ENCODE results near the gene PPM1K.
"Not testable (repeated sequence)": the region's sequence is repeated elsewhere in the genome, so short reads cannot be mapped to it uniquely, and the experiment has no call there.

Gene PPM1K

DNA sequence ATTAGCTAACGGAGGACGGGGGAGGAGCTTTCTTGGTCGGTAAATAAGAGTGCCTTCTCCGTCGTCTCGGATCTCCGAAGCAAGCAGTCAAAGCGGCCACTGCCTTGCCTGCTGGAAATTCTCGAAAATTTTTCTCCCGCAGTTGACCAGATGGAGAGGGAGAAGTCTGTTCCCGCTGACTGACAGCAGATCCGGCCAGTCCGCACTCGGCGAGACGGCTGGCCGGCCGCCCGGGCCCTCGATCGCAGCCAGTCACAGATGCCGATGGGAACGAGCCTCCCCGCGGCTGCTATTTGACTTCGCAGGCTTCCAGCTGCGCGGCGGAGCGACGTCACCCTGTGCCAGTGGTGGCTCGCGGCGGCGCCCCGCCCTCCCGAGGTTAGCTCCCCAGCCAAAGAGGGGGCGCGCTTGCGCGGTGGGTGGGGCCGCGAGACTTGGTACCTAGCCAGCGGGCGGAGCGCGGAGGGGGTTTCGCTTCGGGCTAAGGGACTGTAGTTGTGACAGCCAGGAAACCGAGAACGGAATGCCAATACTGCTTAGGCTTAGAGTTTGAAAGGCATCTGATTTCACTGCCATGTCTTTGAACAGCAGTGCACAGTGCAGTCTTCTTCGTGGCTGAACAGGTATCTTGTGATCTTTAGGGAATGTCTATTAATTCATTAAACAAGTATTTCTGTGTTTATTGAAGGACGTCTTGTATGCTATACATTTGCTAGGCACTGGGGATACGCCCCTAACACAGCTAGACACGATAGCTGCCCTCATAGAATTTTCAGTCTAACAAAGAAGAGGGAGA lies at the start of gene PPM1K:
Gene PPM1K (minus strand): TSS at position 123 of the 796 bp plus-strand sequence. CDS start 5,978 bp downstream, outside the sequence.
- peak within 1 kb of the TSS; percentile 80 for H3K4me3 ChIP-seq (ENCODE audit: low read depth, low read length)

DNA sequence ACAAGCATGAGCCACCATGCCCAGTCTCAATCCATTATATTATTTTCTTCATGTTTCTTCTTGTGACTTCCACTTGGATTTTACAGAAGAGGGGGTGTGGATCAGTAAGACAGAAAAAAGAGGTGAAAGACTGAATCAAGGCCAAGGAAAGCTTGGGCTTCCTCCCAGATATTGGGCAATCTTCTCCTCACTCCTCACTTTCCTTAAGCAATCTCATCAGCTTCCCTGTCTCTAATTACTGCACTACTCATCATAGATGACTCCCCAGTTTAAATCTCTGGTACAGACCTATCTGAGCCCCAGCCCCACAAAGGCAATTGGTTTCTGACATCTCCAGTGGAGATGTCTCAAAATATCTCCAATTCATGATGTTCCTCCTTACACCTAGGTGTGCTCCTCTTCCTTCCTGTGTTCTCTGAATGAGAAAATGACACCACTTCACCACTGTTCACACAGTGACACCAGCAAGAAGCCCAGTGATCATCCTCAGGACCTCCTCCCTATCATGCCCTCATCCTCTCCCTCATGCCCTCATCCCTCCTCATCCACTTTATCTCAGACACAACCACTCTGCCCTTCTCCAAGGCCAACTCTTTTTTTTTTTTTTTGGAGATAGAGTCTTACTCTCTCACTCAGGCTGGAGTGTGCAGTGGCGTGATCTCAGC lies 49.5 kb upstream of the PPM1K start:
- no peak overlapping the region for H3K4me3 ChIP-seq (ENCODE audit: low read depth, low read length)

DNA sequence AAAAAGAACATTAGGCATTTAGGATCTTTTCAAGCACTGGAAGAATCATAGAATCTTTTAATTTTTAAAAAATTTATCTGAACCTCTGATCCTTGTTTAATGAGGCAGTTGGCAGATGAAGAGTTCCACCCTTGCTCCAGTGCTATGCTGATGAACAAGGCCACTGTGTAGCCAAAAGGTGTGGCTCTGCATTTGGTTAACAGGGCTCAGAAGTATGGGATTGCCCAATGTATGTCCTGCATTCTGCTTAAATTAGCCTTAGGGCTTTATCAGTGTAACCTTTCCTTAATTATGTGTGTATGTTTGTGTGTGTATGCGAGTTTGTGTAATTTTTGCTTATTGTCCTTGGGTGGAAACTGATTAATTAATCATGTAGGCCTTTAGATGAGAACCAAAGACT lies 43.3 kb upstream of the PPM1K start:
- no peak overlapping the region for H3K4me3 ChIP-seq (ENCODE audit: low read depth, low read length)

DNA sequence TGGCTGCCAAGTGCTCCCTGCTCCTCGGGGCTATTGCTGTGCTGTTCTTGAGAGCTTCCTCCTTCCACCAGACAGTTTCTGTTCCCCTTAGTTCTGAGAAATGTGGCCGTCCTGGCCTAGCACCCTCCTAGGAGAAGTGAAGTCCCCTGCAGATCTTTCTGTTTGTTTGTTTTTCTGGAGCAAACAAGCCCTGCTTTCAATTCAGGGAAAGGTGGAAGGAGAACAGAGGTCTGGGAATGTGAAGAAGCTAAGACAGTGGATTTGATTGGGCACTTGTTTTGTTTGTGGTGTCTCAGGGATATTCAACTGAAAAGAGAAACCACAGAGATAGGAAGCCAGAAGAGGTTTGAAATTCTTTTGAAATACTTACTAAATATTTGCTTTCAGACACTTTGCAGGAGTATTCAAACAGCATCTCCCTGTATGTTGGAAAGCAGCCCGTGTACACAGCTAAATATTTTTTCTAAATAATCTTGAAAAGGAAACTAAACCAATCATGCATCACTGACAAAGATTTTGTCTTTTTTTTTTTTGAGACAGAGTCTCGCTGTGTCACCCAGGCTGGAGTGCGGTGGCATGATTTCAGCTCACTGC lies 36.5 kb upstream of the PPM1K start:
- H3K4me3 ChIP-seq (ENCODE audit: low read depth, low read length), result no peak overlapping the region

DNA sequence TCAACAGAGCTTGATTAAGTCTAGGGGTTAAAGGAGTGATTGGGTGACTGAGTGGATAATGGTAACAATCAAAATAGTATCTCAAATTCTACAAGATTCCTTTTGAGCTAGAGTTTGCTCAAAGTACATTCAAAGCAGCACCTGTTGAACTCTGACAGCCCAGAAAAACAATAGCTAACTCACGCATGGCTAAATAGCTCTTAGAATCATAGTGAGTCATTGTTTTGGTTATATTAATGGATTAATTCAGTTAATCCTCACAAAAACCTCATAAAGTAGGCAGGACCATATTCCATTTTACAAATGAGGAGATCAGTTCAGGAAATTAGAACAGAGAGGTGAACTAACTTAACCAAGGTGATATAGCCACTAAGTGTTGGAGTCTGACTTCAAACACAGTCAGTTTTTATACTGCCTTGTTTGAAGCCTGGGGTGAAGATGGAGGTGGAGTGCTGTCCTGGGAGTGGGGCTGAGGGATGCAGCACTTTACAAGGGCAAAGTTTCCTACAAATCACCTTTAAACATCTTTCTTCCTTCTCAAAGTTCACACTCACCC lies 35.9 kb upstream of the PPM1K start:
- no peak overlapping the region for H3K4me3 ChIP-seq (ENCODE audit: low read depth, low read length)

DNA sequence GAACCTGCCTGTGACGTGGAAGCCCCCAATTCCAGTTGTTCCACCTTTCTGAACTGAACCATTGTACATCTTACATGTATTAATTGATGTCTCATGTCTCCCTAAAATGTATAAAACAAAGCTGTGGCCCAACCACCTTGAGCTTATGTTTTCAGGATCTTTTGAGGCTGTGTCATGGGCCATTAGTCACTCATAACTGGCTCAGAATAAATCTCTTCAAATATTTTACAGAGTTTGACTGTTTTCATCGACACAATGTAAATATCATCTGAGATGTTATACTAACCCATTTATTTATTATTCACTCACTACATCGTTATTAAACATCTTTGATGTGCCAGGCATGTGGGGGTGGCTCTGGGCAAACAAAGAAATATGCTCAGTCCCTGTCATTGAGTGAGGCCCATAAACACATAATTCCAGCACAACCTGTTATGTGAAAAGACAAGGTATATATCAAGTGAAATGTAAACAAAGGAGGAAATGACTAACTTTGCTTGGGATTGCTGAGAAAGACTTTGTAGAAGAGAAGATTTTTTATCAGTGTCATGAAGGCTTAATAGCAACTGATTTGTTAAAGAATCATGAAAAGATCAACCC lies 34.5 kb upstream of the PPM1K start:
- H3K4me3 ChIP-seq (ENCODE audit: low read depth, low read length), result no peak overlapping the region

DNA sequence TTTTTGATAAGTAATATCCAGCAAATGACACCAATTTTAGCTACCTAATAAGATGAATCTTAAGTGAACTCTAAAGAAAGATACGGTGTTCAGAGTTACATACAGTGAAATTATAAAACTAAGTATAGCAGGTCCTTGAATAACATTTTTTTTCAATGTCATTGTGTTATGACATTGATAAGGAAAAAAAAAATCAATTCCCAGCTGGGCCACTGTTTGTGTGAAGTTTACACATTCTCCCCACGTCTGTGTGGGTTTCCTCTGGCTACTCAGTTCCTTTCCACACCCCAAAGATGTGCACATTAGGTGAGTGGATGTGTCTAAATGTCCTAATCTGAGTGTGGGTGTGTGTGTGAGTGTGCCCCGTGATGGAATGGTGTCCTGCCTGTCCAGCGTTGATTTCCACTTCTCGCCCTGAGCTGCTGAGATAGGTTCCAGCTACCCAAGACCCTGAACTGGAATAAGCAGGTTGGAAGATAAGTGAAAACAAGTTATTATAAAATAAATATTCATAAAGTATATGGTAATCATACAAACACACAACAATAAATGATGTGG lies 31.2 kb upstream of the PPM1K start:
- no peak overlapping the region for H3K4me3 ChIP-seq (ENCODE audit: low read depth, low read length)

DNA sequence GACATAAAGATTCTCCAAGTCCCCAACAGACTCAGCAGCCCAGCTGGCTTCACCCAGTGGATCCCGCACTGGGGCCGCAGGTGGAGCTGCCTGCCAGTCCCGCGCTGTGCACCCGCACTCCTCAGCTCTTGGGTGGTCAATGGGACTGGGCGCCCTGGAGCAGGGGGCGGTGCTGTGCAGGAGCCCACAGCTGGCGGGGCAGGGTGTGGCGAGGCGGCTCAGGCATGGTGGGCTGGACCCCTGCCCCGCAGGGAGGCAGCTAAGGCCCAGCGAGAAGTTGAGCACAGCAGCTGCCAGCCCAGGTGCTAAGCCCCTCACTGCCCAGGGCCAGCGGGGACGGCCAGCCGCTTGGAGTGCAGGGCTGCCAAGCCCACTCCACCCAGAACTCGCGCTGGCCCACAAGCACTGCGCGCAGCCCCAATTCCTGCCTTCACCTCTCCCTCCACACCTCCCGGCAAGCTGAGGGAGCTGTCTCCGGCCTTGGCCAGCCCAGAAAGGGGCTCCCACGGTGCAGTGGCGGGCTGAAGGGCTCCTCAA lies 28.8 kb upstream of the PPM1K start:
- H3K4me3 ChIP-seq (ENCODE audit: low read depth, low read length), result not testable (repeated sequence)

DNA sequence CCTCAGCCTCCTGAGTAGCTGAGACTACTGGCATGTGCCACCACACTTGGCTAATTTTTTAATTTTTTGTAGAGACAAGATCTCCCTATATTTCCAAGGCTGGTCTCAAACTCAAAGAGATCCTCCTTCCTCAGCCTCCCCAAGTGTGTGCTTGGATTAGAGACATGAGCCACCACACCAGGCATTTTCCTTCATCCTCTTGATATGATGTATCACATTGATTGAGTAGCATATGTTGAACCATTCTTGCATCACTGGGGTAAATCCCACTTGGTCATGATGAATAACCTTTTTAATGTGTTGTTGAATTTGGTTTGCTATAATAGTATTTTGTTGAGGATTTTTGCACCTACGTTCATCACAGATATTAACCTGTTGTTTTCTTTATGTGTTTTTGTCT lies 24.2 kb upstream of the PPM1K start:
- H3K4me3 ChIP-seq (ENCODE audit: low read depth, low read length), result no peak overlapping the region

DNA sequence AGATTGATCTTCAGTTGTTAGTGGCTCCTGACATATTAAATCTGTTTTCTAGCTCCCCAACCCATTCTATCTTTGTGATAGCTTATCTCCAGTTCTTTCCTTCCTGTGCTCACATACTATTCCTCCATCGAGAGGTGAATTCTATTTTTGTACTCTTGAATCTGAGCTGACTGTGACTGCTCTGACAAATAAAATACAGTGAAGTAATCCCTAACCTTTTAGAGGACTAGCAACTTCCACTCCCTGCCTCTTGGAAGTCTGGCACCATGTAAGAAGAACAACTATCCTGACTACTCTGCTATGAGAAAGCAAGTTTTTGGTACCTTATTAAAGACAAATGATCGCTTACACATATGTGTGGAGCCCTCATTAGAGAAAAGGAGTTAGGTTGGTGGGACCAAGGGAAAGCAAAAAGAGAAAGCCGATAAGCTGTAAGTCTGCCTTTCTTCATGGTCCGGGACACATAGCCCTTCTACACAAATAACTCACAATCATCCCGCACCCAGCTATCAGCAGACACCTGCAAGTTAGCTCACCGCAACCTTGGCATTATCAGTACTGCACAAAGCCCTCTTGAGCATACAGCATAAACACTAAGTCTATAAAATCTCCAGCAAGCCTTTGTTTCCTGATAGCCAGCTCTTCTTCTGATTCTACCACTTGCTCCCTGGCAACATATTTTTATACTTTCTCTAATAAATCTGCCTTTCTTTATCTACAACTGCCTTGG lies 13.5 kb upstream of the PPM1K start:
- H3K4me3 ChIP-seq (ENCODE audit: low read depth, low read length), result no peak overlapping the region

DNA sequence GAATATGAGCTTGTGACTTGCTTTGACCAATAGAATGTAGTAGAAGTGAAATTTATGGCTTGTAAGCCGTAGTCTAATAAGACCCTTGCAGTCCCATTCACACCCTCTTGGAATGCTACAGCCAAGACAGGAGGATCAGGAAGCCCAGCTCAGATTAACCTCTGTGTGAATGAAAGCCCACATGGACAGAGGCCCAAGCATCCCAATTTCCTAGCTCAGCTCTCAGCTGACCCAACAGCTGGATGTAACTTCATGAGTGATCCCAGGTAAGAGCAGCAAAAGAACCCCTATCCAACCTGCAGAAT lies 12.8 kb upstream of the PPM1K start:
- H3K4me3 ChIP-seq (ENCODE audit: low read depth, low read length), result no peak overlapping the region

DNA sequence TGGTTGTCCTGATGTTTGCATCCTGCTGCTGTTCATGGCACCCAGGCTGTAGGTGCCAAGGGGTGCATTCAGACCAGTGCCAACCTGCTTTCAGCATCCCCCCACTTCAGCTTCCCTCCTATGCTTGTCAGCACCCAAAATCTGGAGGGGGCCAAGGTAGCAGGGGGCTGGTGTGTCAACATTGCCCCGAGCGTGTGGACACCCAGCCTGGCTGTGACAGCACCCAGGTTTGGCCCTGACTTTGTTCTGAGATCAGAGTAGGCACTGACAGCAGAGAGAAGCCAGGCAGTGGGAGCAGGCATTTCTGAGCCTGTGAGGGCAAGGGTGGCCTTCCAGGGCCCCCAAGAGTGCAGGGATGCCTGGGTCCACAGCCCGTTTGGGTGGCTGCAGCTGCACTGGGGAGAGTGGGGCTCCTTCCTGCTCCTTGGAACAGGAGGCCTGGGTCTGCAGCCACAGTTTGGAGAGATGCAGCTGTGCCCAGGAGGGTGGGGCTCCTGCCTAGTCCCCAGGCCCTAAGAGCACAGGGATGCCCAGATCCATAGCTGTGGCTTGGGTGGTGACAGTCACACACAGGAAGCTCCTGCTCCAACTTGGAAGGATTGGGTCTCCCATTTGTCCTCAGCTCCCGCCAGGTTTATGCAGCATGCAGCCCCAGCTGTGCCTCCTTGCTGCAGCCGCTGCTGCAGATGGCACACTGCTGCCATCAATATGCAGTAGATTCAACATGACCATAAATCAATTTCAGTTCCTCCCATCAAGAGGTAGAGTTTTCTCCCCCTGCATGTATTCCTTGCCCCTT lies 12.3 kb upstream of the PPM1K start:
- no peak overlapping the region for H3K4me3 ChIP-seq (ENCODE audit: low read depth, low read length)

DNA sequence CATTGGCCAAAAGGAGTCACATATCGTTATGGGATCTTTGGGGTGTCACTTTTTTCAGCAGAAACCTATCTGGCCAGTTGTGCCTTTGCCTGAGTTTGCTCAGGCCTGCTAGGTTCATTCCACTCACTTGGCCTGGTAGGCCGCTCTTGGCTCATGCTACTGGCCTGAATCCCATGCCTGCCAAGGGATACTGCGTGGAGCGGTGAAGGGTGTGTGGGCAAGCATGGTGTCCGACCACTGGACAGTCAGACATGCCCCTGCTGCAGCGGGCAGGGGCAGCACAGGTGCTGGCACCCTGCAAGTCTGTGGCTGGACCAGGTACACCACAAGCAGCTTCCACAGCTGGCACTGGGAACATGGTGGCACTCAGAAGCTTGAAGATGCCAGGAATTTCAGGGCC lies 11.3 kb upstream of the PPM1K start:
- no peak overlapping the region for H3K4me3 ChIP-seq (ENCODE audit: low read depth, low read length)

DNA sequence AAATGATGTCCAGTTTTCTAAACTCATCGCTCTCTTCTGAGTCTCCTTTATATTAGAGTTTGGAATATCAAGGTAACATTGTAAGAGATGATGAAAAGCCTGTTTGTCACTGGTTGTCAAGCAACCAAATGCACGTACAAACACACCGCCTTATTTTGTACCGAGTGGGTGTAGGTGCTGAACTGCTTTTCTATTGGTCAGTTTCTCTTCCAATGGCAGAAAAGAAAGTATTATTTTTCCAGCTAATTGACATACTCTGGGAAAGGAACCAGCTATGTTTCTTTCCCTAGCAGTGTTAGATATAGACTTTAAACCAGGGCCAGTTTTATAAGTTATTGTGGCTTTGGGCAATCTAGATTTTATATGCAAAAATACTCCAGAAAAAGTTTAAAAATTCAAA lies 6.6 kb upstream of the PPM1K start:
- no peak overlapping the region for H3K4me3 ChIP-seq (ENCODE audit: low read depth, low read length)

DNA sequence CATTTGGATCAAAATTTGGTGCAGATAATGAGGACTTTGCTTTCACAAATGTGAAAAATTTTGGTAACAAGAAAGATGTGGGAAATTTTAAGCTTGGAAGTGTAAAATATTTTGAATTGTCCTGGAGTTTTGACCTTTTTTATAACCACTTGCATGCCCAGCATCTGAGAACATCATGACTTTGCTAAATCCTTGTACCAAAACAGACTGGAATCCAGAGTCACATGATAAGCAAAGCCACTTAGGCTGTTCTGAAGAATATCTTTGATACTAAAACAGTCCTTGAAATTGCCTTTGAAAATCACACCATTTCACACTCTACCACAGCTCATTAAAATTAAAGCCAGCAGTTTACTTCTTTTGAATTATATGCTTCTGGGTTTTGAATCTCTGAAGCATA lies 2.5 kb upstream of the PPM1K start:
- no peak overlapping the region for H3K4me3 ChIP-seq (ENCODE audit: low read depth, low read length)

DNA sequence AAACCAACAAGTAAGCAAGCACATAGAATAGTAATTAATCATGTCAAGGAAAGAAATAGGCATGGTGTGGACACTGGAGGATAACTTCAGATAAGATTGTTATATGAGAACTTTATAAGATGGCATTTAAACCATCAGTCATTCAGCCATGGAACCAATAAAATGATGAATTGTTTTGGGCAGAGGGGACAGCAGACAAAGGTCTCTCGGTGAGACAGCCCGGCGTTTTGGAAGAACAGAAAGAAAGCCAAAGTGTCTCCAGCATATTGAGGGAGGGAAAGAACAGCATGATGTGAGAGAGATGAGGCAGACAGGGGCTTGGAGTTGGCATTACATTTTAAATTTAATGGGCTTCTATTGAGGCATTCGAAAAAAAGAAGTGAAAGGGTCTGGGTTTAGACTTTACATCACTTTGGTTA lies 883 bp upstream of the PPM1K start:
- H3K4me3 ChIP-seq (ENCODE audit: low read depth, low read length), result no peak overlapping the region

DNA sequence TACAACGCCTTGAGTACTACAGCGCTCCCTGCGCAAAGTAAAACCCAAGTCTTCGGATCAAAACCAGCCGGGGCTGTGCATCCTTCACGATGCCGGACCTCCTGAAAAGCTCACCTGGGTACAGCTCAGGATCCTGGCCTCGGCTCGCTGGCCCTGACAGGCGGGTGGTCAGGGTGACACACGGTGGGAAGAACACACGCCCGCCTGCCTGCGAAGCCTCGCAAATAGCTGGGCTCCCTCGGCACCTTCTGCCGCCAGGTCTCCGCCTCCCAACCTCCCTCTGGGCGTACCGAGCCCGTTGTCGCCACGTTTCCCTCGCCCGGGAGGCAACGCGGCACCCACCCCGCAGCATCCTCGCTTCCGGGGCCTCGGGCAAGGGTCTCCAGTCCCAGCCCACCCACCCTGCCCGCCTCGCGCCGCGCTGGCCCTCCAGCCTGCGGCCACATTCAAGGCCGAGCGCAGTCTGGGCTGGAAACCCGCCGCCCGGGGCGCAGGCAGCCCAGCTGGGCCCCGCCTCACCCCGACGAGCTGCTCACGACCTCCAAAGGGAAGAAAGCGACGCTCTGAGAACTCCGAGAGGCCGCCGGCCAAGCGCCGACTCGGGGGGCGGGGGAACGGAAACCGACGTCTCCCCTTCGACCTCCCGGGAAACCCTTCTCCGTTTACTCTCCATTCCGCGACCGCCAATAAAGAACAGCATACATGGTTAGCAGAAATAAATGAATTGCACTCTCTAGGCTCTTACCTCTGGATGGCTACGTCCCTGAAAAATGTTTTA lies 511 bp downstream of the PPM1K start:
- H3K4me3 ChIP-seq (ENCODE audit: low read depth, low read length), result peak overlapping the region; percentile 80

DNA sequence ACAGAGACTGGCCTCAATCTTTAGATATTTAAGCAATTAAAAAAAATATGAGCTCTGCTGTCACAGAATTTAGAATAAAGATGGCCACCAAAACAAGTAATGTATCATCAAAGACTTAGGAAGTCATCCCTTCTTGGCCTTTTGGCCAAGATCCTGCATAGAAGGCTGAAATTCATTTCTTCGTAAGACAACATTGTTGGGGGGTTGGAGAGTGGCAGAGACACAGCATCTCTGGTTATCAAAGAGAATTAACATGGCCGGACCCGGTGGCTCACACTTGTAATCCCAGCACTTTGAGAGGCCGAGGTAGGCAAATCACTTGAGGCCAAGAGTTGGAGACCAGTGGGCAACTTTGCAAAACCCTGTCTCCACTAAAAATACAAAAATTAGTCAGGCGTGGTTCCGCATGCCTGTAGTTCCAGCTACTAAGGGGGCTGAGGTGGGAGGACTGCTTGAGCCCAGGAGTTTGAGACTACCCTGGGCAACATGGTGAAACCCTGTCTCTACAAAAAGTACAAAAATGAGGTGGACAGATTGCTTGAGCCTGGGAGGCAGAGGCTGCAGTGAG lies 4.0 kb downstream of the PPM1K start:
- H3K4me3 ChIP-seq (ENCODE audit: low read depth, low read length), result no peak overlapping the region

Data from iPS-11a (cell line).